Fibroblast of lung (primary cell): Measurements from ENCODE around the gene LMAN1L. TPM values are rescaled to one million over a fixed set of nuclear protein-coding genes. Genes with fewer than 3 reads are reported as not detected.

ENCODE experiments used
- DNase-seq, 2 donors: peaks; one replicate each; pipeline versions ENCODE4 v3.0.0 to v3.0.0-alpha.2; 2010; ENCODE audit warnings: low read depth in 2 of 2
- H2AFZ ChIP-seq: 2 replicates; pipeline ENCODE4 v1.5.1; 2012; ENCODE audit warnings: low read length, control low read depth, inconsistent platforms
- H3K27ac ChIP-seq: 2 replicates; pipeline ENCODE4 v1.5.1; 2011; ENCODE audit warnings: low read length, control low read depth; ENCODE audit not compliant: insufficient read depth
- H3K27me3 ChIP-seq: 2 replicates; pipeline ENCODE4 v1.5.1; 2011; ENCODE audit warnings: mild to moderate bottlenecking, low read length; ENCODE audit not compliant: control insufficient read depth, insufficient read depth
- H3K36me3 ChIP-seq: 2 replicates; pipeline ENCODE4 v1.5.1; 2011; ENCODE audit warnings: low read length; ENCODE audit not compliant: control insufficient read depth, insufficient read depth
- H3K4me1 ChIP-seq: 2 replicates; pipeline ENCODE4 v1.5.1; 2011; ENCODE audit warnings: low read length; ENCODE audit not compliant: control insufficient read depth, insufficient read depth; ENCODE audit errors: extremely low read depth
- H3K4me2 ChIP-seq: 2 replicates; pipeline ENCODE4 v1.5.1; 2011; ENCODE audit warnings: low read length, control low read depth; ENCODE audit not compliant: insufficient read depth; ENCODE audit errors: extremely low read depth
- H3K4me3 ChIP-seq, 4 experiments: fragments of 200-600 bp in 1 of 4; sonication (generic) in 1 of 4; replicated peaks in 1 of 4; 2 replicates each; pipeline ENCODE4 v1.5.1; 2011 to 2016; ENCODE audit warnings: low read length in 4 of 4, low read depth in 3 of 4, mild to moderate bottlenecking in 3 of 4, control low read depth in 2 of 4, inconsistent platforms in 1 of 4, mixed read lengths in 1 of 4; ENCODE audit not compliant: insufficient read depth in 1 of 4; ENCODE audit errors: control extremely low read depth in 1 of 4
- H3K79me2 ChIP-seq: 2 replicates; pipeline ENCODE4 v1.5.1; 2012; ENCODE audit warnings: mild to moderate bottlenecking, low read length, inconsistent platforms; ENCODE audit not compliant: control insufficient read depth, insufficient read depth
- H3K9ac ChIP-seq: 2 replicates; pipeline ENCODE4 v1.5.1; 2011; ENCODE audit warnings: mild to moderate bottlenecking, low read length, control low read depth; ENCODE audit not compliant: insufficient read depth
- H3K9me3 ChIP-seq: 2 replicates; pipeline ENCODE4 v1.5.1; 2012; ENCODE audit warnings: low read depth, low read length; ENCODE audit not compliant: control insufficient read depth, insufficient read depth
- H4K20me1 ChIP-seq: 2 replicates; pipeline ENCODE4 v1.5.1; 2011; ENCODE audit warnings: low read length; ENCODE audit not compliant: control insufficient read depth, insufficient read depth; ENCODE audit errors: extremely low read depth
- CTCF ChIP-seq, 2 donors: IDR thresholded peaks in 1 of 2; conservative IDR thresholded peaks in 1 of 2; 1 replicate in 1 of 2; 2 replicates in 1 of 2; pipeline ENCODE4 v1.5.1; 2011 to 2012; ENCODE audit warnings: low read length in 2 of 2, control low read depth in 1 of 2, inconsistent platforms in 1 of 2, low read depth in 1 of 2, mild to moderate bottlenecking in 1 of 2
- EZH2 ChIP-seq: IDR thresholded peaks from 2 replicates; pipeline ENCODE4 v1.5.1; 2012; ENCODE audit warnings: low read length, control low read depth, mild to moderate bottlenecking; ENCODE audit errors: missing control alignments
- polyA plus RNA-seq, 2 donors: library from polyadenylated mRNA; depleted of rRNA in 1 of 2; stranded (reverse) in 1 of 2; unstranded in 1 of 2; fragments of >200 nt; gene quantifications; 2 replicates each; pipeline ENCODE4 v1.2.1, GENCODE V29; 2011 to 2012; ENCODE audit warnings: missing spikeins in 1 of 2
- total RNA-seq: library from RNA; depleted of rRNA; stranded (reverse); fragments of >200 nt; gene quantifications from 2 replicates; pipeline ENCODE4 v1.2.1, GENCODE V29; 2014

Gene LMAN1L
- total and polyA plus RNA-seq, 2 donors (not counting 1 experiment from before 2014, with no cell fraction given), result not detected

GRCh38 chr15:74770211-74770903, 42.3 kb upstream of the LMAN1L start:
- Histone ChIP-seq H3K4me3 (no peak overlapping the region), H4K20me1 (no peaks in the 10 kb centered on the region), H3K9me3 (no peaks in the 10 kb centered on the region), H3K4me2 (no peak overlapping the region), H2AFZ (no peak overlapping the region), H3K36me3 (no peaks in the 10 kb centered on the region), H3K27ac (no peak overlapping the region), H3K27me3 (peaks cover 2% of the 10 kb centered on the region), H3K9ac (no peak overlapping the region), H3K79me2 (no peaks in the 10 kb centered on the region), H3K4me1 (no peaks in the 10 kb centered on the region)
- DNase-seq, result no peak
- no peak for TF ChIP-seq EZH2
- no peak for TF ChIP-seq CTCF (conservative IDR thresholded peaks at IDR 0.05 in 1 of 2, IDR thresholded peaks at IDR 0.05 in 1 of 2; ENCODE audit: low read depth in 1 of 2, low read length in 2 of 2)

DNA sequence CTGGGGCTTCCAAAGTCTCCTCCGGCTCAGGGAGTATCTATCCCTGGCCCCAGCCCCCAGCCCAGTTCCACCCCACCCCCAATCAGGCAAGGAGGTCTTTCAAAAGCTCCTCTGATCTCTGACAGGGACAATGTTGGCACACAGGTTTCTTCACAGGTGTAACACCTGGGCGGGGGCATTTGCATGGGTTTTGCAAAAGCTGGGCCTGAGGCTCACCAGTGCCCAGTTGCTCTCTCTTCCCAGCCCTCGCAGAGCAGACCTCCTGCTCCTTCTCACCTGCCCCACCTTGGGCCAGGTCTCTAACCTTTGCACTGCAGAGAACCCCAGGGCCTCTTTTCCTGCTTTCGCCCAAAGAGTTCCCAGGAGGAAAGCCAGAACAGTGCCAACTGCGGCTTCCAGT, 39.3 kb upstream of the LMAN1L start:
- no peak overlapping the region for H3K9ac ChIP-seq
- TF ChIP-seq EZH2 (no peak), CTCF (conservative IDR thresholded peaks at IDR 0.05 in 1 of 2, IDR thresholded peaks at IDR 0.05 in 1 of 2; ENCODE audit: low read depth in 1 of 2, low read length in 2 of 2) (no peak)
- H3K4me2 ChIP-seq, result no peak overlapping the region
- no peak overlapping the region for H3K27ac ChIP-seq
- no peaks in the 10 kb centered on the region for H3K79me2 ChIP-seq
- H4K20me1 ChIP-seq, result no peaks in the 10 kb centered on the region
- no peak overlapping the region for H3K4me3 ChIP-seq
- H3K4me1 ChIP-seq, result no peaks in the 10 kb centered on the region
- H3K9me3 ChIP-seq, result no peaks in the 10 kb centered on the region
- peaks cover 2% of the 10 kb centered on the region for H3K27me3 ChIP-seq
- no peak for DNase-seq
- no peak overlapping the region for H2AFZ ChIP-seq
- H3K36me3 ChIP-seq, result no peaks in the 10 kb centered on the region

- no peak overlapping the region for H2AFZ ChIP-seq
- H3K4me1 ChIP-seq, result no peaks in the 10 kb centered on the region
- H3K9me3 ChIP-seq, result no peaks in the 10 kb centered on the region
- no peak for DNase-seq
- no peaks in the 10 kb centered on the region for H3K79me2 ChIP-seq
- no peaks in the 10 kb centered on the region for H4K20me1 ChIP-seq
- no peak overlapping the region for H3K27ac ChIP-seq
- H3K27me3 ChIP-seq, result peaks cover 2% of the 10 kb centered on the region
- H3K9ac ChIP-seq, result no peak overlapping the region
- TF ChIP-seq EZH2 (no peak), CTCF (conservative IDR thresholded peaks at IDR 0.05 in 1 of 2, IDR thresholded peaks at IDR 0.05 in 1 of 2; ENCODE audit: low read depth in 1 of 2, low read length in 2 of 2) (no peak)
- H3K36me3 ChIP-seq, result no peaks in the 10 kb centered on the region
- no peak overlapping the region for H3K4me2 ChIP-seq
- no peak overlapping the region for H3K4me3 ChIP-seq
Measured at GRCh38 chr15:74773731-74774252, 38.8 kb upstream of the LMAN1L start.
